Astrocyte (in vitro differentiated cells and primary cell): ENCODE data around the gene PPM1L.

Experiments used
- CTCF ChIP-seq: IDR thresholded peaks from 2 replicates; pipeline ENCODE4 v1.5.1; 2011; ENCODE audit warnings: low read depth, mild to moderate bottlenecking, inconsistent platforms, low read length, moderate library complexity; ENCODE audit not compliant: insufficient read depth
- EZH2 ChIP-seq: IDR thresholded peaks from 2 replicates; pipeline ENCODE4 v1.6.1; 2012; ENCODE audit warnings: mild to moderate bottlenecking, low read length, inconsistent platforms; ENCODE audit not compliant: insufficient read depth

- TF ChIP-seq CTCF (no peak), EZH2 (no peak)
Observed at GRCh38 chr3:161043336-161044035, 287.5 kb downstream of the PPM1L start.
